Ascending aorta (tissue), 2 donors: ENCODE measurements around the gene TKTL1. TPM values are rescaled to one million over a fixed set of nuclear protein-coding genes. Genes with fewer than 3 reads are reported as not detected.

Source experiments
- DNase-seq, 2 donors: peaks; one replicate each; pipeline ENCODE4 v3.0.0-alpha.2; 2019; ENCODE audit warnings: low spot score in 2 of 2
- H3K27ac ChIP-seq, 2 donors: fragments of 200-600 bp; sonication (generic); one replicate each; pipeline ENCODE4 v1.5.1; 2016 to 2017; ENCODE audit warnings: mild to moderate bottlenecking in 1 of 2
- H3K27me3 ChIP-seq: fragments of 200-600 bp; sonication (generic); one replicate; pipeline ENCODE4 v1.5.1; 2017
- H3K36me3 ChIP-seq, 2 donors: fragments of 200-600 bp; sonication (generic); one replicate each; pipeline ENCODE4 v1.5.1; 2016
- H3K4me1 ChIP-seq, 2 donors: fragments of 200-600 bp; sonication (generic); one replicate each; pipeline ENCODE4 v1.5.1; 2016 to 2017; ENCODE audit warnings: mild to moderate bottlenecking in 1 of 2
- H3K4me3 ChIP-seq, 2 donors: fragments of 200-600 bp; sonication (generic); one replicate each; pipeline ENCODE4 v1.5.1; 2016 to 2017; ENCODE audit warnings: mild to moderate bottlenecking in 1 of 2
- H3K9me3 ChIP-seq, 2 donors: fragments of 200-600 bp; sonication (generic); one replicate each; pipeline ENCODE4 v1.5.1; 2016
- intact Hi-C: fragments of 100-400 bp; cut with DNase I; formaldehyde crosslinking; loops from one replicate; pipeline ENCODE4 v1.15.1; 2023
- total RNA-seq: library from RNA; depleted of rRNA; stranded (reverse); fragments of >200 nt; gene quantifications from one replicate; pipeline ENCODE4 v1.1.0, GENCODE V29; 2016
- TF ChIP-seq, protein P1 (sequence below), 3 experiments: fragments of 200-600 bp in 2 of 3; fragments of 450-650 bp in 1 of 3; sonication (generic) in 2 of 3; IDR thresholded peaks; one replicate each; pipeline ENCODE4 v1.5.1; 2016 to 2019; ENCODE audit warnings: antibody characterized with exemption in 3 of 3, mild to moderate bottlenecking in 1 of 3, moderate library complexity in 1 of 3

TKTL1 gene
- total RNA-seq, 1 donor from 2014 or later: not detected

- DNase-seq: no peak
- TF ChIP-seq, protein P1, sequence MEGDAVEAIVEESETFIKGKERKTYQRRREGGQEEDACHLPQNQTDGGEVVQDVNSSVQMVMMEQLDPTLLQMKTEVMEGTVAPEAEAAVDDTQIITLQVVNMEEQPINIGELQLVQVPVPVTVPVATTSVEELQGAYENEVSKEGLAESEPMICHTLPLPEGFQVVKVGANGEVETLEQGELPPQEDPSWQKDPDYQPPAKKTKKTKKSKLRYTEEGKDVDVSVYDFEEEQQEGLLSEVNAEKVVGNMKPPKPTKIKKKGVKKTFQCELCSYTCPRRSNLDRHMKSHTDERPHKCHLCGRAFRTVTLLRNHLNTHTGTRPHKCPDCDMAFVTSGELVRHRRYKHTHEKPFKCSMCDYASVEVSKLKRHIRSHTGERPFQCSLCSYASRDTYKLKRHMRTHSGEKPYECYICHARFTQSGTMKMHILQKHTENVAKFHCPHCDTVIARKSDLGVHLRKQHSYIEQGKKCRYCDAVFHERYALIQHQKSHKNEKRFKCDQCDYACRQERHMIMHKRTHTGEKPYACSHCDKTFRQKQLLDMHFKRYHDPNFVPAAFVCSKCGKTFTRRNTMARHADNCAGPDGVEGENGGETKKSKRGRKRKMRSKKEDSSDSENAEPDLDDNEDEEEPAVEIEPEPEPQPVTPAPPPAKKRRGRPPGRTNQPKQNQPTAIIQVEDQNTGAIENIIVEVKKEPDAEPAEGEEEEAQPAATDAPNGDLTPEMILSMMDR (IDR thresholded peaks at IDR 0.05): no peak
- Histone ChIP-seq H3K4me1 (no peaks in the 10 kb centered on the region), H3K9me3 (no peaks in the 10 kb centered on the region), H3K36me3 (peaks cover 58 to 63% of the 10 kb centered on the region in 2 donors), H3K27me3 (no peaks in the 10 kb centered on the region), H3K4me3 (no peak overlapping the region), H3K27ac (no peak overlapping the region)
- intact Hi-C loops: no loop called here
Observed at GRCh38 chrX:154349359-154349935, 53.9 kb downstream of the TKTL1 start.

GRCh38 chrX:154349979-154350378 lies 54.4 kb downstream of the TKTL1 start:
- intact Hi-C loops: no loop called here
- Histone ChIP-seq H3K27me3 (no peaks in the 10 kb centered on the region), H3K27ac (no peak overlapping the region), H3K4me3 (no peak overlapping the region), H3K9me3 (no peaks in the 10 kb centered on the region), H3K4me1 (no peaks in the 10 kb centered on the region), H3K36me3 (peaks cover 63 to 69% of the 10 kb centered on the region in 2 donors)
- no peak for DNase-seq
- TF ChIP-seq, protein P1 (IDR thresholded peaks at IDR 0.05): no peak

DNA sequence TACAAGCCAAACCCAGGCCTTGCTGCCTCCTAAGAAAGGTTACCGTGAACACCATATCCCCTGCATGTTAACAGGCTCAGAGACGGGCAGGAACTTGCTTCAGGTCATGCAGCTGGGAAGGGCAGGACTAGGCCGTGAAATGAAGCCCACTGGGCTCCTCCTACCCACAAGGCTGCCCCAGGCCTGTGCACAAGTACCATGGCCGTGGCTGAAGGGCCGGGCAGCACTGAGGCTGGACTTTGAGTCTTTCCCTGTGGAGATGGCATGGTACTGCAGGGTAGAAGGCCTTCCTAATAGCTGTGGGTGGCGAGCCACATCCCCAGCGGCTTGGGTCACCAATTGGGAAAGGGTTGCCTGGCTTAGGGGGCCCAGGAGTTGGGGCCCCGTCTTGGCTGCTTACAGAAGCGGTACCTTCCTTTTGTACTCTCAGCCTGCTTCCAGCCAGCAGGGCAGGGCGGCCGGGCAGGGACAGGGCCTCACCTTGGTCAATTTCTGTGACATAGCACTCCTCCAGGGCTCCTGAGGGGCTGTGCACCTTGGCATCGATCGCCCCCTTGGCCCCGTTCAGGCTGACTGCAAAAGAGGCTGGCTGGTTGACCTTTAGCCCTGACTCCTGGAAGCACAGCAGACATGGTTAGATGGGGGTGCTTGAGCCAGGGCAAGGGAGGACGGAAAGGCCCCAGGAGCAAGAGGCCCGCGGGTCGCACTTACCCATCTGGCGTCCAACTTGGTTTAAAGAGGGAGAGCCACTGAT lies 55.0 kb downstream of the TKTL1 start:
- intact Hi-C loops: no loop called here
- no peak overlapping the region for H3K4me3 ChIP-seq
- no peaks in the 10 kb centered on the region for H3K4me1 ChIP-seq
- DNase-seq: no peak
- H3K27me3 ChIP-seq: no peaks in the 10 kb centered on the region
- H3K36me3 ChIP-seq: peaks cover 69 to 75% of the 10 kb centered on the region in 2 donors
- H3K9me3 ChIP-seq: no peaks in the 10 kb centered on the region
- TF ChIP-seq, protein P1 (IDR thresholded peaks at IDR 0.05): no peak
- H3K27ac ChIP-seq: peak overlapping the region in 1 of 2 donors; percentile 5

- Histone ChIP-seq H3K27ac (peak overlapping the region in 1 of 2 donors; percentile 5), H3K27me3 (no peaks in the 10 kb centered on the region), H3K4me3 (no peak overlapping the region), H3K36me3 (peaks cover 73 to 83% of the 10 kb centered on the region in 2 donors), H3K4me1 (no peaks in the 10 kb centered on the region), H3K9me3 (no peaks in the 10 kb centered on the region)
- DNase-seq: no peak
- TF ChIP-seq, protein P1 (IDR thresholded peaks at IDR 0.05): no peak
- intact Hi-C loops: no loop called here
Observed at GRCh38 chrX:154351183-154352011, 55.8 kb downstream of the TKTL1 start.

- no peak overlapping the region for H3K4me3 ChIP-seq
- TF ChIP-seq, protein P1 (IDR thresholded peaks at IDR 0.05): no peak
- no peaks in the 10 kb centered on the region for H3K9me3 ChIP-seq
- no peak for DNase-seq
- intact Hi-C loops: no loop called here
- H3K36me3 ChIP-seq: peaks cover 78 to 89% of the 10 kb centered on the region in 2 donors
- no peaks in the 10 kb centered on the region for H3K27me3 ChIP-seq
- H3K4me1 ChIP-seq: no peaks in the 10 kb centered on the region
- H3K27ac ChIP-seq: no peak overlapping the region
Observed at GRCh38 chrX:154352012-154352401, 56.4 kb downstream of the TKTL1 start.
